ENCODE data around the gene SPDYE3.
"Not testable (repeated sequence)": the region's sequence is repeated elsewhere in the genome, so short reads cannot be mapped to it uniquely, and the experiment has no call there.

SPDYE3 gene

GRCh38 chr7:100292162-100292561 lies 15.3 kb upstream of the SPDYE3 start:
- not testable (repeated sequence) for H3K36me3 ChIP-seq (ENCODE audit: insufficient read depth, insufficient read length, low read length); H3K27me3 ChIP-seq (ENCODE audit: insufficient read depth, insufficient read length); H3K4me1 ChIP-seq (ENCODE audit: insufficient read depth, insufficient read length); H3K9me3 ChIP-seq (ENCODE audit: insufficient read depth, low read length); H3K9ac ChIP-seq (ENCODE audit: insufficient read length, low read depth); DNase-seq (ENCODE audit: low read depth, low spot score); H3K4me3 ChIP-seq (ENCODE audit: insufficient read length, low read depth)

GRCh38 chr7:100295269-100295668 lies 12.2 kb upstream of the SPDYE3 start:
- not testable (repeated sequence) for H3K9ac ChIP-seq (ENCODE audit: insufficient read length, low read depth); H3K36me3 ChIP-seq (ENCODE audit: insufficient read depth, insufficient read length, low read length); H3K4me3 ChIP-seq (ENCODE audit: insufficient read length, low read depth); DNase-seq (ENCODE audit: low read depth, low spot score); H3K27me3 ChIP-seq (ENCODE audit: insufficient read depth, insufficient read length); H3K4me1 ChIP-seq (ENCODE audit: insufficient read depth, insufficient read length); H3K9me3 ChIP-seq (ENCODE audit: insufficient read depth, low read length)

DNA sequence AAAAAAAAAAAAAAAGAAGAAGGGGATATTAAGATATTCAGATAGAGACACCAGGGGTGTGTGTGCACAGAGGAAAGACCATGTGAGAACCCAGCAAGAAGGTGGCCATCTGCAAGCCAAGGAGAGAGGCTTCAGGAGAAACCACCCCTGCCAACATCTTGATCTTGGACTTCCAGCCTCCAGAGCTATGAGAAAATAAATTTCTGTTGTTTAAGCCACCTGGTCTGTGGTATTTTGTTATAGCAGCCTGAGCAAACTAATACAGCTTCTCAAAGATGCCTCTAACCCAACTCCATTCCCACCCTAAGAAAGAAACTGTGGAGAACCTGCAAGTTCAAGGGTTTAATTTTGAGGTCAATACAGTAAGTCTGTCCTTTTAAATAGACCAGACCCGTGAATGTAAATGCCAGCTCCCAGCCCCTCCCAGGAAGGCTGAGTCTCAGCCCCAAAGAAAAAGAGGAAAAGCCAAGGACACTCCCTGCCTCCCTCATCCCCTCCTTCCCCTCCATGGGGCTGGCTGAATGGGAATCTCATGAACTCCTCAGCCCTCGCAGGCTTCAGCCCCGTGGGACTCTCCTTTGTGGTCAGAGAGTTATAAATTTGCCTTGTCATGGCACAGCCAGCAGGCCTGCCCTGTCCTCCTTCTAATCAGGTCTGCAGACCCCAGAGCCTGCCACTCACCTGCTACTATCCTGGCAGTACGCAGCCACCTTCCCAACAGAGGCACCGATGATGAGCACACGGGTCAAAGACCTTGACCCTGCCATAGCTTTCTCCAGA lies 9.5 kb upstream of the SPDYE3 start:
- not testable (repeated sequence) for H3K9me3 ChIP-seq (ENCODE audit: insufficient read depth, low read length); H3K4me1 ChIP-seq (ENCODE audit: insufficient read depth, insufficient read length); H3K36me3 ChIP-seq (ENCODE audit: insufficient read depth, insufficient read length, low read length); H3K9ac ChIP-seq (ENCODE audit: insufficient read length, low read depth); H3K4me3 ChIP-seq (ENCODE audit: insufficient read length, low read depth); H3K27me3 ChIP-seq (ENCODE audit: insufficient read depth, insufficient read length); DNase-seq (ENCODE audit: low read depth, low spot score)

DNA sequence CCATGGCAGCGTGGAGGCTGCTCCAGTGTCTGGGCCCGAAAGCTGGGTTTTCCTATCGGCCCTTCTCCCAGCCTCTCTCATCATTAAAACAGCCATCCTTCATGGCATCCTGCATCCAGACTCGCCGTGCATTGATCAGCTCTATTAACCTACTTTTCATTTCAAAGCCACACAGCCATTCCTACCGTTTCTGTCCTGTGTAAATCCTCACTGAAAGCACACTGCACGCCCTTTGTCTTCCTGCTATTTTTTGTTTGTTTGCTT lies 8.9 kb upstream of the SPDYE3 start:
- H3K4me1 ChIP-seq (ENCODE audit: insufficient read depth, insufficient read length); DNase-seq (ENCODE audit: low read depth, low spot score); H3K36me3 ChIP-seq (ENCODE audit: insufficient read depth, insufficient read length, low read length); H3K27me3 ChIP-seq (ENCODE audit: insufficient read depth, insufficient read length); H3K9me3 ChIP-seq (ENCODE audit: insufficient read depth, low read length); H3K9ac ChIP-seq (ENCODE audit: insufficient read length, low read depth); H3K4me3 ChIP-seq (ENCODE audit: insufficient read length, low read depth): not testable (repeated sequence)

GRCh38 chr7:100304526-100304925 lies 3.0 kb upstream of the SPDYE3 start:
- H3K9ac ChIP-seq (ENCODE audit: insufficient read length, low read depth); H3K27me3 ChIP-seq (ENCODE audit: insufficient read depth, insufficient read length): not testable (repeated sequence)

DNA sequence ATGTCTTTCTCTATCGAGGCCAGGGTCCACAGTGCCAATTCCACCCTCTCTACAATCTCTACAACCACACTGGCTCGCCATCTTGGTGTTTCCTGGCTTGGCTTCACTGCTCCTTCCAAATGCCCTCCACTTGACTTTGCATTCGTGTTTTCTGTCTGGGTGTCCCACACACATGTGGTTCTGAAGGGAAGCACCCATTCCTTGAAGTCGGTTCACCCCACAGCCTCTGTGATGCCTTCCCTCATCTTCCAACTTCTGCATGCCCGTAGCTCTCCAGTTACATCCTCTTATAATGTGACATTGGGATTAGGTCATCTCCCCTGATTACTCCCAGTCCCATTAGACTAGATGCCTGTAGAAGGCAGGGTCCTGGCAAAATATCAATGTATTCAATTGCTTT lies 10.8 kb downstream of the SPDYE3 start:
- not testable (repeated sequence) for DNase-seq (ENCODE audit: low read depth, low spot score); H3K9me3 ChIP-seq (ENCODE audit: insufficient read depth, low read length)

More at GRCh38 chr7:100304526-100304925, 3.0 kb upstream of the SPDYE3 start:
- not testable (repeated sequence) for H3K4me1 ChIP-seq (ENCODE audit: insufficient read depth, insufficient read length); DNase-seq (ENCODE audit: low read depth, low spot score); H3K36me3 ChIP-seq (ENCODE audit: insufficient read depth, insufficient read length, low read length); H3K9me3 ChIP-seq (ENCODE audit: insufficient read depth, low read length); H3K4me3 ChIP-seq (ENCODE audit: insufficient read length, low read depth)

DNA sequence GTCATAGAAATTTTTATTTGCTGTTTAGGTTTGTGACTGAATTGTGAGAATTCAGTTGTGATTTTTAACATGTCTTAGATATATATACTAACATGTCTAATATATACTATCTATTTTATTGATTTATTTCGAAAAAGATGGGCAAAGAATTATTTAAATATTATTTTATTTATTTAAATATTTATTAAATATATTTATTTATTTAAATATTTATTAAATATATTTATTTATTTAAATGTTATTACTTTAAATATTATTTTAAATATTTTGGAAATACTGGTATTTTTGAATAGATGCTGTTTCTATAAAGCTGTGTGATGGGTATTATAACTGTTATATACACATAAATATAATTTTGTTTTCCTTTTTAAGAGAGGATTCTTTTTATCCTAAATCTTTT lies 14.1 kb downstream of the SPDYE3 start:
- not testable (repeated sequence) for H3K4me1 ChIP-seq (ENCODE audit: insufficient read depth, insufficient read length); H3K9me3 ChIP-seq (ENCODE audit: insufficient read depth, low read length); DNase-seq (ENCODE audit: low read depth, low spot score); H3K36me3 ChIP-seq (ENCODE audit: insufficient read depth, insufficient read length, low read length); H3K27me3 ChIP-seq (ENCODE audit: insufficient read depth, insufficient read length); H3K9ac ChIP-seq (ENCODE audit: insufficient read length, low read depth); H3K4me3 ChIP-seq (ENCODE audit: insufficient read length, low read depth)

More for the DNA sequence above, 10.8 kb downstream of the SPDYE3 start:
- H3K27me3 ChIP-seq (ENCODE audit: insufficient read depth, insufficient read length); H3K36me3 ChIP-seq (ENCODE audit: insufficient read depth, insufficient read length, low read length); H3K4me3 ChIP-seq (ENCODE audit: insufficient read length, low read depth); H3K9ac ChIP-seq (ENCODE audit: insufficient read length, low read depth); H3K4me1 ChIP-seq (ENCODE audit: insufficient read depth, insufficient read length): not testable (repeated sequence)

- DNase-seq (ENCODE audit: low read depth, low spot score); H3K4me1 ChIP-seq (ENCODE audit: insufficient read depth, insufficient read length); H3K36me3 ChIP-seq (ENCODE audit: insufficient read depth, insufficient read length, low read length); H3K27me3 ChIP-seq (ENCODE audit: insufficient read depth, insufficient read length); H3K9ac ChIP-seq (ENCODE audit: insufficient read length, low read depth); H3K9me3 ChIP-seq (ENCODE audit: insufficient read depth, low read length); H3K4me3 ChIP-seq (ENCODE audit: insufficient read length, low read depth): not testable (repeated sequence)
Observed at GRCh38 chr7:100324194-100324593, 16.7 kb downstream of the SPDYE3 start.

- not testable (repeated sequence) for H3K9ac ChIP-seq (ENCODE audit: insufficient read length, low read depth); H3K36me3 ChIP-seq (ENCODE audit: insufficient read depth, insufficient read length, low read length); H3K4me3 ChIP-seq (ENCODE audit: insufficient read length, low read depth); H3K4me1 ChIP-seq (ENCODE audit: insufficient read depth, insufficient read length); DNase-seq (ENCODE audit: low read depth, low spot score); H3K27me3 ChIP-seq (ENCODE audit: insufficient read depth, insufficient read length); H3K9me3 ChIP-seq (ENCODE audit: insufficient read depth, low read length)
Observed at GRCh38 chr7:100325671-100326070, 18.2 kb downstream of the SPDYE3 start.

GRCh38 chr7:100326914-100327313 lies 19.4 kb downstream of the SPDYE3 start:
- H3K36me3 ChIP-seq (ENCODE audit: insufficient read depth, insufficient read length, low read length); H3K9ac ChIP-seq (ENCODE audit: insufficient read length, low read depth); DNase-seq (ENCODE audit: low read depth, low spot score); H3K4me3 ChIP-seq (ENCODE audit: insufficient read length, low read depth); H3K27me3 ChIP-seq (ENCODE audit: insufficient read depth, insufficient read length); H3K9me3 ChIP-seq (ENCODE audit: insufficient read depth, low read length); H3K4me1 ChIP-seq (ENCODE audit: insufficient read depth, insufficient read length): not testable (repeated sequence)

GRCh38 chr7:100335566-100336466 lies 28.3 kb downstream of the SPDYE3 start:
- not testable (repeated sequence) for H3K36me3 ChIP-seq (ENCODE audit: insufficient read depth, insufficient read length, low read length); H3K27me3 ChIP-seq (ENCODE audit: insufficient read depth, insufficient read length); H3K4me1 ChIP-seq (ENCODE audit: insufficient read depth, insufficient read length); H3K9me3 ChIP-seq (ENCODE audit: insufficient read depth, low read length)
- Histone ChIP-seq H3K9ac (ENCODE audit: insufficient read length, low read depth) (peak overlapping the region; percentile 77), H3K4me3 (ENCODE audit: insufficient read length, low read depth) (peak overlapping the region; percentile 78)
- peak; percentile 69 for DNase-seq (ENCODE audit: low read depth, low spot score)

GRCh38 chr7:100338083-100338696 lies 30.7 kb downstream of the SPDYE3 start:
- not testable (repeated sequence) for DNase-seq (ENCODE audit: low read depth, low spot score); H3K4me3 ChIP-seq (ENCODE audit: insufficient read length, low read depth); H3K4me1 ChIP-seq (ENCODE audit: insufficient read depth, insufficient read length); H3K9me3 ChIP-seq (ENCODE audit: insufficient read depth, low read length); H3K9ac ChIP-seq (ENCODE audit: insufficient read length, low read depth); H3K27me3 ChIP-seq (ENCODE audit: insufficient read depth, insufficient read length)
- H3K36me3 ChIP-seq (ENCODE audit: insufficient read depth, insufficient read length, low read length): peaks cover 19% of the 10 kb centered on the region
